HUES48 (cell line): ENCODE data around the gene SNX24.

Source experiments
- H3K27ac ChIP-seq: one replicate; pipeline ENCODE4 v1.7.0; 2013; ENCODE audit warnings: low read depth, low read length, inconsistent platforms
- H3K27me3 ChIP-seq: 2 replicates; pipeline ENCODE4 v1.6.1; 2013; ENCODE audit warnings: mild to moderate bottlenecking, low read length; ENCODE audit not compliant: control insufficient read depth, insufficient read depth
- H3K36me3 ChIP-seq: 2 replicates; pipeline ENCODE4 v1.6.1; 2013; ENCODE audit warnings: low read length; ENCODE audit not compliant: control insufficient read depth, insufficient read depth
- H3K4me1 ChIP-seq: 2 replicates; pipeline ENCODE4 v1.6.1; 2013; ENCODE audit warnings: mild to moderate bottlenecking, low read length; ENCODE audit not compliant: control insufficient read depth, insufficient read depth
- H3K4me3 ChIP-seq: 2 replicates; pipeline ENCODE4 v1.5.1; 2013; ENCODE audit warnings: mild to moderate bottlenecking, low read depth, low read length
- H3K9ac ChIP-seq: 2 replicates; pipeline ENCODE4 v1.6.1; 2013; ENCODE audit warnings: mild to moderate bottlenecking, low read depth, low read length, moderate library complexity
- H3K9me3 ChIP-seq: 2 replicates; pipeline ENCODE4 v1.6.1; 2013; ENCODE audit warnings: low read length; ENCODE audit not compliant: control insufficient read depth, insufficient read depth

SNX24 gene

GRCh38 chr5:122916490-122916889, 71.1 kb downstream of the SNX24 start:
- Histone ChIP-seq H3K9ac (no peak overlapping the region), H3K4me1 (peaks cover 29% of the 10 kb centered on the region), H3K36me3 (no peaks in the 10 kb centered on the region), H3K9me3 (no peaks in the 10 kb centered on the region; the same call in 1 of the 2 replicates), H3K4me3 (no peak overlapping the region), H3K27me3 (no peaks in the 10 kb centered on the region), H3K27ac (no peak overlapping the region)

GRCh38 chr5:122919969-122920368, 74.6 kb downstream of the SNX24 start:
- Histone ChIP-seq H3K9ac (no peak overlapping the region), H3K36me3 (no peaks in the 10 kb centered on the region), H3K4me1 (peaks cover 45% of the 10 kb centered on the region), H3K27ac (no peak overlapping the region), H3K27me3 (no peaks in the 10 kb centered on the region), H3K4me3 (no peak overlapping the region), H3K9me3 (no peaks in the 10 kb centered on the region; the same call in 1 of the 2 replicates)

- H3K9ac ChIP-seq: no peak overlapping the region
- no peaks in the 10 kb centered on the region for H3K36me3 ChIP-seq
- peak overlapping the region; percentile 20; the same call in 1 of the 2 replicates for H3K4me3 ChIP-seq
- H3K9me3 ChIP-seq: no peaks in the 10 kb centered on the region
- H3K27me3 ChIP-seq: no peaks in the 10 kb centered on the region
- H3K4me1 ChIP-seq: peaks cover 41% of the 10 kb centered on the region
- H3K27ac ChIP-seq: peak overlapping the region; percentile 74
Measured at GRCh38 chr5:122921826-122922225, 76.4 kb downstream of the SNX24 start.

- Histone ChIP-seq H3K9me3 (no peaks in the 10 kb centered on the region), H3K9ac (no peak overlapping the region), H3K27ac (no peak overlapping the region), H3K4me1 (peaks cover 39% of the 10 kb centered on the region), H3K27me3 (no peaks in the 10 kb centered on the region), H3K36me3 (no peaks in the 10 kb centered on the region), H3K4me3 (no peak overlapping the region)
Measured at GRCh38 chr5:122924203-122924602, 78.8 kb downstream of the SNX24 start.

- Histone ChIP-seq H3K27ac (no peak overlapping the region), H3K9me3 (no peaks in the 10 kb centered on the region), H3K27me3 (no peaks in the 10 kb centered on the region), H3K9ac (no peak overlapping the region), H3K36me3 (no peaks in the 10 kb centered on the region), H3K4me3 (no peak overlapping the region), H3K4me1 (peaks cover 34% of the 10 kb centered on the region)
Measured at GRCh38 chr5:122924719-122925395, 79.4 kb downstream of the SNX24 start.

GRCh38 chr5:122929001-122929400, 83.6 kb downstream of the SNX24 start:
- no peak overlapping the region for H3K4me3 ChIP-seq
- peaks cover 24% of the 10 kb centered on the region for H3K4me1 ChIP-seq
- no peak overlapping the region for H3K9ac ChIP-seq
- no peaks in the 10 kb centered on the region for H3K27me3 ChIP-seq
- H3K27ac ChIP-seq: no peak overlapping the region
- H3K9me3 ChIP-seq: no peaks in the 10 kb centered on the region
- H3K36me3 ChIP-seq: no peaks in the 10 kb centered on the region

- Histone ChIP-seq H3K4me3 (no peak overlapping the region), H3K36me3 (no peaks in the 10 kb centered on the region), H3K27ac (no peak overlapping the region), H3K4me1 (peaks cover 18% of the 10 kb centered on the region), H3K9me3 (no peaks in the 10 kb centered on the region), H3K27me3 (no peaks in the 10 kb centered on the region), H3K9ac (no peak overlapping the region)
Measured at GRCh38 chr5:122929980-122930379, 84.6 kb downstream of the SNX24 start.

- H3K27ac ChIP-seq: no peak overlapping the region
- no peaks in the 10 kb centered on the region for H3K27me3 ChIP-seq
- H3K9ac ChIP-seq: no peak overlapping the region
- no peaks in the 10 kb centered on the region for H3K36me3 ChIP-seq
- H3K4me1 ChIP-seq: peaks cover 37% of the 10 kb centered on the region
- H3K4me3 ChIP-seq: no peak overlapping the region
- no peaks in the 10 kb centered on the region for H3K9me3 ChIP-seq
Measured at GRCh38 chr5:122933956-122934355, 88.5 kb downstream of the SNX24 start.

- no peaks in the 10 kb centered on the region for H3K36me3 ChIP-seq
- H3K27ac ChIP-seq: no peak overlapping the region
Measured at GRCh38 chr5:122936088-122936487, 90.7 kb downstream of the SNX24 start.

GRCh38 chr5:122937914-122938313, 92.5 kb downstream of the SNX24 start:
- H3K9me3 ChIP-seq: no peaks in the 10 kb centered on the region
- H3K4me1 ChIP-seq: peaks cover 26% of the 10 kb centered on the region
- no peak overlapping the region for H3K4me3 ChIP-seq
- no peaks in the 10 kb centered on the region for H3K27me3 ChIP-seq
- no peak overlapping the region for H3K27ac ChIP-seq
- H3K36me3 ChIP-seq: no peaks in the 10 kb centered on the region
- H3K9ac ChIP-seq: no peak overlapping the region

More at GRCh38 chr5:122936088-122936487, 90.7 kb downstream of the SNX24 start:
- Histone ChIP-seq H3K9me3 (no peaks in the 10 kb centered on the region), H3K9ac (no peak overlapping the region), H3K4me1 (peaks cover 26% of the 10 kb centered on the region), H3K27me3 (no peaks in the 10 kb centered on the region), H3K4me3 (no peak overlapping the region)

GRCh38 chr5:122940890-122941289, 95.5 kb downstream of the SNX24 start:
- Histone ChIP-seq H3K27ac (no peak overlapping the region), H3K36me3 (no peaks in the 10 kb centered on the region), H3K9ac (no peak overlapping the region), H3K4me1 (peaks cover 22% of the 10 kb centered on the region), H3K4me3 (no peak overlapping the region), H3K27me3 (no peaks in the 10 kb centered on the region), H3K9me3 (no peaks in the 10 kb centered on the region)
